ENCODE data around the gene SEZ6L2. TPM values are rescaled to one million over a fixed set of nuclear protein-coding genes. Genes with fewer than 3 reads are reported as not detected.

Gene SEZ6L2
- total and polyA plus RNA-seq, 2 of the 13 experiments (the other 11 are each of a cell fraction or from before 2014, with no cell fraction given) = 14.9 to 16.9 TPM

GRCh38 chr16:29896841-29897240 lies 2.5 kb downstream of the SEZ6L2 start:
- ChIA-PET CTCF (ENCODE audit: low intra/inter-chr PET ratio, low total read pairs) (no interaction called here), POLR2A (no interaction called here)
- ATAC-seq = no peak
- Histone ChIP-seq H3K36me3 (replicated peaks in 1 of 2; ENCODE audit: control insufficient read depth in 1 of 2, insufficient read depth in 2 of 2, low read length in 2 of 2) (no peaks in the 10 kb centered on the region), H3K9ac (ENCODE audit: insufficient read depth, low read depth, low read length) (no peak overlapping the region), H3K79me2 (ENCODE audit: insufficient read depth, low read length) (peaks cover 9% of the 10 kb centered on the region), H3K27ac (ENCODE audit: extremely low read length, insufficient read depth, low read length) (no peak overlapping the region), H3K4me2 (ENCODE audit: low read depth, low read length) (no peak overlapping the region), H4K20me1 (ENCODE audit: insufficient read depth, low read length) (peaks cover 5% of the 10 kb centered on the region; the same call in 1 of the 2 replicates), H3K9me3 (ENCODE audit: low read length) (no peaks in the 10 kb centered on the region), H3K4me1 (ENCODE audit: insufficient read depth, low read length) (peaks cover 49% of the 10 kb centered on the region), H2AFZ (ENCODE audit: low read length) (no peak overlapping the region), H3K4me3 (replicated peaks in 1 of 3; ENCODE audit: insufficient read depth in 1 of 3, low read depth in 2 of 3, low read length in 3 of 3) (no peak overlapping the region), H3K27me3 (ENCODE audit: control insufficient read depth in 1 of 2, insufficient read depth in 2 of 2, low read length in 2 of 2) (no peaks in the 10 kb centered on the region; a peak in 1 of 5 replicates)
- no peak for DNase-seq (ENCODE audit: low spot score)
- TF ChIP-seq ZNF256 (CRISPR knock-in tag; conservative IDR thresholded peaks at IDR 0.05) (no peak), ZFP82 (CRISPR knock-in tag; IDR thresholded peaks at IDR 0.05; ENCODE audit: borderline replicate concordance) (no peak), AGO2 (optimal IDR thresholded peaks at IDR 0.05; ENCODE audit: low read depth, low read length) (no peak), ZNF432 (CRISPR knock-in tag; IDR thresholded peaks at IDR 0.05; ENCODE audit: borderline replicate concordance) (no peak), CSRNP1 (CRISPR knock-in tag; IDR thresholded peaks at IDR 0.05) (no peak), CREM (IDR thresholded peaks at IDR 0.05) (no peak), CREM (CRISPR knock-in tag; IDR thresholded peaks at IDR 0.05) (no peak), ZNF543 (CRISPR knock-in tag; IDR thresholded peaks at IDR 0.05) (no peak)
- in situ Hi-C loops (cut with HindIII; ENCODE audit: extremely low pct_ligation_motif_present, low pct_unique_long_range_greater_than_20kb) = no loop called here
- intact Hi-C loops (cut with micrococcal nuclease; ENCODE audit: unreplicated experiment) = no loop called here
- BruUV-seq (replicated peaks) = no TSS peak
- 92% methylated on average over 8 of the region's 15 CpGs for WGBS (ENCODE audit: low lambda C conversion rate)
- no peak for FAIRE-seq

- ATAC-seq (no peak), FAIRE-seq (no peak), DNase-seq (ENCODE audit: low spot score) (no peak)
- BruUV-seq (replicated peaks) = no TSS peak
- H2AFZ ChIP-seq (ENCODE audit: low read length) = no peak overlapping the region
- H3K4me1 ChIP-seq (ENCODE audit: insufficient read depth, low read length) = peaks cover 50% of the 10 kb centered on the region
- ChIA-PET CTCF (ENCODE audit: low intra/inter-chr PET ratio, low total read pairs) (no interaction called here), POLR2A (interaction anchor here (1.1 to 1.4 kb wide), 2 partner anchors 9 to 32 kb away, joined by 3 to 4 read pairs; partner anchors contain the start of gene KCTD13)
- in situ Hi-C loops (cut with HindIII; ENCODE audit: extremely low pct_ligation_motif_present, low pct_unique_long_range_greater_than_20kb) = no loop called here
- no peak overlapping the region for H3K4me2 ChIP-seq (ENCODE audit: low read depth, low read length)
- H3K27me3 ChIP-seq (ENCODE audit: control insufficient read depth in 1 of 2, insufficient read depth in 2 of 2, low read length in 2 of 2) = no peaks in the 10 kb centered on the region
- no peaks in the 10 kb centered on the region for H3K36me3 ChIP-seq (replicated peaks in 1 of 2; ENCODE audit: control insufficient read depth in 1 of 2, insufficient read depth in 2 of 2, low read length in 2 of 2)
- 86% methylated on average over 4 of the region's 4 CpGs for WGBS (ENCODE audit: low lambda C conversion rate)
- no peak overlapping the region for H3K4me3 ChIP-seq (replicated peaks in 1 of 3; ENCODE audit: insufficient read depth in 1 of 3, low read depth in 2 of 3, low read length in 3 of 3)
- H3K9ac ChIP-seq (ENCODE audit: insufficient read depth, low read depth, low read length) = no peak overlapping the region
- intact Hi-C loops (cut with micrococcal nuclease; ENCODE audit: unreplicated experiment) = no loop called here
- H4K20me1 ChIP-seq (ENCODE audit: insufficient read depth, low read length) = no peaks in the 10 kb centered on the region
- H3K27ac ChIP-seq (ENCODE audit: extremely low read length, insufficient read depth, low read length) = no peak overlapping the region
- no peaks in the 10 kb centered on the region for H3K79me2 ChIP-seq (ENCODE audit: insufficient read depth, low read length)
- no peaks in the 10 kb centered on the region for H3K9me3 ChIP-seq (ENCODE audit: low read length)
- TF ChIP-seq PCBP2 (optimal IDR thresholded peaks at IDR 0.05; ENCODE audit: low read depth, low read length, poor library complexity, severe bottlenecking) = no peak
- no peak for TF ChIP-seq PATZ1 (CRISPR knock-in tag; IDR thresholded peaks at IDR 0.05)
- TF ChIP-seq PRDM15 (CRISPR knock-in tag; IDR thresholded peaks at IDR 0.05) = no peak
- no peak for TF ChIP-seq CC2D1A (CRISPR knock-in tag; IDR thresholded peaks at IDR 0.05)
Observed at GRCh38 chr16:29894352-29894751, 5.0 kb downstream of the SEZ6L2 start.

All from HepG2 (cell line).